CD4-positive, alpha-beta T cell treated with Interleukin-10 for 1 hour (primary cell): Measurements from ENCODE around the gene DMWD.

Source experiments
- DNase-seq: peaks from one replicate; pipeline ENCODE4 v3.0.0-alpha.2; 2020

DMWD gene

GRCh38 chr19:45792470-45793177 lies at the start of gene DMWD:
Gene DMWD, minus strand, starts transcription at chr19:45792845. Its CDS starts 89 bp downstream, at chr19:45792756.
- peak; percentile 100 for DNase-seq

GRCh38 chr19:45842198-45842597 lies 49.6 kb upstream of the DMWD start:
- DNase-seq: no peak

- DNase-seq: no peak
Measured at GRCh38 chr19:45834970-45835369, 42.3 kb upstream of the DMWD start.

GRCh38 chr19:45828945-45829344 lies 36.3 kb upstream of the DMWD start:
- DNase-seq: no peak

- DNase-seq: no peak
Measured at GRCh38 chr19:45828523-45828922, 35.9 kb upstream of the DMWD start.

- no peak for DNase-seq
Measured at GRCh38 chr19:45827459-45828093, 34.9 kb upstream of the DMWD start.

- DNase-seq: no peak
Measured at GRCh38 chr19:45826934-45827333, 34.3 kb upstream of the DMWD start.

- DNase-seq: no peak
Measured at GRCh38 chr19:45825917-45826893, 33.6 kb upstream of the DMWD start.

GRCh38 chr19:45825263-45825605 lies 32.6 kb upstream of the DMWD start:
- DNase-seq: no peak

- no peak for DNase-seq
Measured at GRCh38 chr19:45824531-45825262, 32.1 kb upstream of the DMWD start.

GRCh38 chr19:45824041-45824471 lies 31.4 kb upstream of the DMWD start:
- DNase-seq: no peak

GRCh38 chr19:45823182-45823581 lies 30.5 kb upstream of the DMWD start:
- no peak for DNase-seq

- DNase-seq: no peak
Measured at GRCh38 chr19:45822716-45823115, 30.1 kb upstream of the DMWD start.

- no peak for DNase-seq
Measured at GRCh38 chr19:45821570-45821969, 28.9 kb upstream of the DMWD start.

- DNase-seq: no peak
Measured at GRCh38 chr19:45821103-45821521, 28.5 kb upstream of the DMWD start.

GRCh38 chr19:45820413-45821102 lies 27.9 kb upstream of the DMWD start:
- no peak for DNase-seq

GRCh38 chr19:45819769-45820168 lies 27.1 kb upstream of the DMWD start:
- no peak for DNase-seq

- no peak for DNase-seq
Measured at GRCh38 chr19:45817725-45818301, 25.2 kb upstream of the DMWD start.

- DNase-seq: peak; percentile 96
Measured at GRCh38 chr19:45817010-45817724, 24.5 kb upstream of the DMWD start.

- no peak for DNase-seq
Measured at GRCh38 chr19:45816236-45817009, 23.8 kb upstream of the DMWD start.
